H54 (cell line): Measurements from ENCODE around the gene COL12A1.

Source experiments
- DNase-seq: peaks from one replicate; pipeline ENCODE4 v3.0.0; 2011; ENCODE audit warnings: low spot score, mixed read lengths; ENCODE audit not compliant: insufficient read length
- FAIRE-seq: peaks from 3 replicates; lab custom pipeline; 2011; peaks lifted over from hg19 to GRCh38; lab: Jason Lieb, UNC
- POLR2A ChIP-seq: IDR thresholded peaks from 2 replicates; pipeline ENCODE4 v1.6.1; 2011; ENCODE audit warnings: low read depth, mild to moderate bottlenecking, low read length

Gene COL12A1

DNA sequence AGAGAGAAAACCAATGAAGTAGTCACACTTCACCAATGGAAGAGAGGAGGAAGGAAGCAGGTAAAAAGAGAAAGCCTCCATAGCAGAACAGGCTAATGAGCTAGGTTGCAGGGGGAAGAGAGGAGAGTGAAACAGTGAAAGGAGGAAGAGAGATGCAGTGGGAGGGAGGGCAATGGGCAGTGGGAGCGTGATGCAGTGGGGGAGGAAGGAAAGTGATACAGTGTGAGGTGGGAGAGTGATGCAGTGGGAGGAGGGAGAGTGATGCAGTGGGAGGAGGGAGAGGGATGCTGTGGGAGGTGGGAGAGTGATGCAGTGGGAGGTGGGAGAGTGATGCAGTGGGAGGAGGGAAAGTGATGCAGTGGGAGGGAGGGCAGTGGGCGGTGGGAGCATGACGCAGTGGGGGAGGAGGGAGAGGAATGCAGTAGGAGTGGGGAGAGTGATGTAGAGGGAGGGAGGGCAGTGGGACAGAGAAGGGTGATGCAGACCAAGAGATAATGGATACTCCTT lies 29.7 kb downstream of the COL12A1 start:
- no peak for TF ChIP-seq POLR2A
- DNase-seq (no peak), FAIRE-seq (no peak)

DNA sequence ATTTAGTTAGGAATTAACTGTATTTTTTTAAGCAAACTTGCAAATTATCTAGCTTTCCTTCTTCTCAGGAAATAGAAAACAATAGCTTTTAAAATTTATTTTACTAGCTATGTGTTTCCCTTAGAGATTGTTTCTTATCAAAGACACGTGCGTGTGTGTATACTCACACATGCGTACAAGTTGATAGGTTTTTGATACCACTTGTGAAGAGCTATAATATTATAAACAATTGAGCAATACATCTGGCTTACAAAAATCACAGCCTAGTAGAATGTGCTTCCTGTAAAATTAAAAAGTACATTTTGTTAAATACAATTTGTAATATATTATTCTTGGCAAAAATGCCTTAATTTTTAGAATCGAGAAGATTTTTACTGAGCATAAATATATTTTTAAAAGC lies 33.9 kb downstream of the COL12A1 start:
- FAIRE-seq (no peak), DNase-seq (no peak)
- no peak for TF ChIP-seq POLR2A

DNA sequence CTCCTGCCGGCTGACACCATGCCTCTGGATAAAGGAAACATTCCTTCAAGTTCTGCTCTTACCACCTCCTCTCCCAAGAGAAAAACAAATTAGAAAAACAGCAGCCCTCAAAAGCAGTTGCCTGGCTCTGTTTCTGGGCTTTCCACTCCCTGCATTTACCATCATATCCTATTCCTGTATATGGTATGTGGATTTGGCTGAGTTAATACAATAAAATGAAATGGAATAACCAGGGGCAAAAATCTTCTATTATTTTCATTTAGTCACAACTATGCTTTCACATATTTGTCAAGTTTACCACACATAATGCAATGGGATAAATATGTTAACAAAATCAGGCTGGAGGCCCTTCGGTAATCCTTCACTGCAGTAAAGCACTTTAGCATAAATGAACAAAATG lies 34.3 kb downstream of the COL12A1 start:
- FAIRE-seq (no peak), DNase-seq (no peak)
- no peak for TF ChIP-seq POLR2A

DNA sequence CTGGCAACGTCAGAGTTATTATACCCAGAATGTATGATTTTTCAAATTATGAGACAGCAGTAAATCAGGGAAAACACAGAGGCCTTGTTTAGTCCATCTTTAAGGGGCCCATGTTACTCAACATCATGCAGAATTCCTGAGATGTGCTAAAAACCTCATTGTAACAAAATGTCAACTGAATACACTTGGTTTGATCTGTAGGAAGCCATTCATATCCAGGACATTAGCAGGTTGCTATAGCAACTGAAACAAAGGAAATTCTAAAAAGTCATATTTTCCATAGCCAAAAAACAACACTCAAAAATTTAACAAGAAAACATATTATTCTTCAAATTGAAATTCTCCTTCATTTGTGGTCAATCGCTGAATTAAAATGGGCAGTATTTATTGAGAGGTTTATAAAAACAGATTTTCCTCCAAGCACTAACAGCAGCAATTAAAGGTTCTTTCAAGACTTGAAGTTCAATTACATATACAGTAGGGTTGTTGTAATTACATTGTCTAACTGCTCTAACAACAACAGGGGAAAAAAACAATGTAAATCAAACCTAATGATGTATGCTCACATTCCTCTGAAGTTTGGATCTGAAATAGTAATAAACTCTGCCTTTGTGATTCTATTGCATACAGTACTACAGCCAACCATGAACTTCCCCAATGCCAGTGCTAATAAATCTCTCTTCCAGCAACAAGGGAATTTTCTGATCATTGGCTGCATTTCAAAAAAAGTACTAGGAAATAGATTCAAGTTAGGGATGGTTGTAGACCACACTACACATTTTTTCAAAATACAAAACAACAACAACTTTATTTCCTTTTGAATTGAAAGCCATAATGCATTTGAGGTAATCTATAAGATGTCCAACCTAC lies 34.9 kb downstream of the COL12A1 start:
- FAIRE-seq, result no peak
- no peak for TF ChIP-seq POLR2A
- no peak for DNase-seq

DNA sequence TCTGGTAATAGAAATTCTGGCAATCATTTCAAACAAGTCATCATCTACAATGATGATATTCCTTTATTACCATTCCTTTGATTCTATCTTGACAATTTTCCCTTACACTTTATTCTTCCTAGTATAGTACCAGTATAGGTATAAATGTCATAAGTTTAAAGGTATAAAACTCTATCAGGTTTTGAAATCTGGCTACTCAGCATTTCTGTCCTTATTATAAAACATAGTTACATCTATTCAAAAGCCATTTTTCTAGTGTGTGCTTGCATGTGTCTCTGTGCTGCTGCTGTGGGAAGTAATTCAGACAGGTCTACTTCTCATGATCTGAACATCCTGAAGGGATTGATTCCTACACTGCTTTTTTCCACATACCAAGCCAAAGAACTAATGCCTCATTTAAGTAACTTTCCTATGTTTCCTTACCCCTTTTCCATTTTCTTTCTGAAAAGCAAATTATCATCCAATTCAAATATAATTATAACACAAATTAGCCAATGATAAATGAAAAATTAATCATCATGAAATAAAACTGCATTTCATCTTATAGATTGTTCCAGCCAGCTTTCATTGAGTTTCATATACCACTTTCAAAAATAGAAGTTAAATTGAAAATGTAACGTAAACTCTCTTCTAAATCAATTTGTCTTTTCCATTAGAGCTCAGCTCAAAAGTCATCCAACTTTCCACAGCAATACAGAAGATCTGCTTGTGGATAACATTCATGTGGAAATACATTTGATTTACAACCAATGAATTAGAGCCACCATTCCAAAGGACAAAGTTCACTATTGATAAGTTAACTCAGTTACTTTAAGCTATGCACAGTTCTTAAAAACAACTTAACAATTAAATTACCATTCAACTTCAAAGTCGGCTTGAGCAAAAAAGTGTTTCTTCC lies 35.9 kb downstream of the COL12A1 start:
- TF ChIP-seq POLR2A, result no peak
- FAIRE-seq (no peak), DNase-seq (no peak)

DNA sequence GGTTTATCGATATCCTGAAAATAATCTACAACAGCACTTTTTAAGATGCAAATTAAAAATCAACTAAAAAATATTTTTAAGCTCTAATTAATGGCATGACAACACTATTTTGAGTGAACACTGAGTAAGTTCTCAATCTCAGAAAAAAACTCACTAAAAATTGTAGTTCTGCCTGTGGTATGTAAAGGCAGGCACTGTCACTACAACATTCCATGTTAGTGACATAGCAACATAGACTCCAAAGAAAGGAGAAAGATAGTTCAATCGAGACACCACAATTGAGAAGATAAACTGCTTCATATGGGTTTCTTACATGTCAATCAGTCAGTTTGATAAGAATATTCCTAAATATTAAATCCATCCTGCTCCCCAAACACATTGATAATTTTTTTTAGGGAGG lies 38.0 kb downstream of the COL12A1 start:
- TF ChIP-seq POLR2A, result no peak
- FAIRE-seq (no peak), DNase-seq (no peak)

DNA sequence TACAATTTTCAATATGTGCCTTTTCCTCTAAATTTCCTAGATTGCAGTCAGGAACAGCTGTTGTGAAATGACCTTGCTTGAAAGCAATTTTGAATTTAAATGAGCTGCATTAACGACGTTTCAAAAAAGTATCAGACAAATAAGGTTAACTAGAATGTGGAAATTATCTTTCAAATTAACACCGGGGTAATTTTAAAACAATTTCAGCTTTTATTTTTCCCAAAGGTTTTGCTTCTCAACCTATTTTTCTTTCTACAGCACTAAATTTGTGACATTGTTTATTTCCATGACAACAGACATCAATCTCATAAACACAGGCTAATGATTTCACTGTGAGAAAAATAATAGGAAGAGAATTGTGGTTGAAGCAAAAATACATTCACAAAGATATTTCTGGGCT lies 38.5 kb downstream of the COL12A1 start:
- FAIRE-seq (no peak), DNase-seq (no peak)
- no peak for TF ChIP-seq POLR2A

DNA sequence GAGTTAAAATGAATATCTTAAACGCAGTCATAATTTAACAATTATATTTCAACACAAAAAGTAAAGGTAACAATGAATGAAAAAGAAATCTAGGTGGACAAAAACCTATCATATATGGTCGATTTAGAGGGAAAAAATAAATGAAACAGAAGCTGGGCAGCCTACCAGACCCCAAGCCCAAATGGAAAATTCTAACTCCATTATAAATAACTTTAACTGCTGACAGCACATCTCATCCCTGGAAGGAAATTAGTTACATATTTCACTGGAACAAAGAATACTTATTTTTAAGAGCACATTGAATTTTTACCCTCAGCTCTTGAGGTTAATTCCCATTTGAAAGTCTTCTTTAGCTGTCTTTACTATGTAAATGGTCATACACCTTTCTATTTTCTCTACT lies 39.1 kb downstream of the COL12A1 start:
- FAIRE-seq, result no peak

DNA sequence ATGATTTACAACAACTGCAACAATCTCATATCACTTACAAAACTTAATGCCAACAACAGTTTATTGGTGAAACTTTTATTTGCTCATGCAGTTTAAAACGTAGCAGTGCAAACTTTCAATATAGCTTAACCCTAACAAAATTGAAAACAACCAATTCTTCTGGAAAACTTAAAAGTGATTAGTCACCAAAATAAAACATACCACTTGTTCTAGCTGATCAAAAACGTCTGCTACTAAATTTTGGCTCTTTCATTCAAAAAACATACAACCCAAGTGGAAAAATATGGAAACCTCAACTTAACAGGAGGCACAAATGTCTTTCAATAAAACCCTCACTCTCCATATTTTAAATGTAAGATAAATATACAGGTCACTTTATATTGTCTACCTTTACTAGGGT lies 39.6 kb downstream of the COL12A1 start:
- FAIRE-seq, result no peak
- no peak for TF ChIP-seq POLR2A

More for the DNA sequence above, 39.1 kb downstream of the COL12A1 start:
- no peak for DNase-seq
- no peak for TF ChIP-seq POLR2A

DNA sequence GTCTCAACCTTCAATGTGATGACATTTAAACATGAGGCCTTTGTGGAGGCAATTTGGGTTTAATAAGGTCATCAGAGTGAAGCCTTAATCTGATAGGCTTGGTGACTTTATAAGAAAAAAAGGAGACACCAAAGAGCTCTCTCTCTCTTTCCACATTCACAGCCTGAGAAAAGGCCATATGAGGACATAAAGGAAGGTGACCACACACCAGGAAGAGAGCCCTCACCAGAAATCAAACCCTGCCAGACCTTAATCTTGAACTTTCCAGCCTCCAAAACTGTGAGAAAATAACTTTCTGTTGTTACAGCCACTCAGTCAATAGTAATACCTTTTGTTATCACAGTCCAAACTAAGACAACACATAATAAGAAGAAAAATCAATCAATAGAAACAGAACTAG lies 47.7 kb downstream of the COL12A1 start:
- FAIRE-seq (no peak), DNase-seq (no peak)
- no peak for TF ChIP-seq POLR2A

More for the DNA sequence above, 39.6 kb downstream of the COL12A1 start:
- no peak for DNase-seq

DNA sequence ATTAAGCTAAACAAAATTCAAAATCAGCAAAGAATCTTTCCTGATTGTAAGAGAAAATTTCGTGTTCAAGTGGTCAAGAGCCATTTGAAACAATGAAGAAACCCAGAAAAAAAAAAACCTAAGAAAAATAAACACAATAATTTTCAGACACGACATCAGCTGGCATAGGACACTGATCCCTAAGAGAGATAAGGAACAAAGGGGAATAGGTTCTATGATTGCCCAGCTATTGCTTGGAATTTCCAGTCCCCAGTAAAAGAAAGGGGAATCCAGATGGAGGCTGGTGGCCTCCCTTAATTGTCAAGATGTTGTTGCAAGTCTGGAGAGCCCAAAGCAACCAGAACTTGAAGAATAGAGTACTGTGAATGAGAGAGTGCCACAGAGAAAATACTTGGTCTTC lies 48.5 kb downstream of the COL12A1 start:
- FAIRE-seq (no peak), DNase-seq (no peak)

DNA sequence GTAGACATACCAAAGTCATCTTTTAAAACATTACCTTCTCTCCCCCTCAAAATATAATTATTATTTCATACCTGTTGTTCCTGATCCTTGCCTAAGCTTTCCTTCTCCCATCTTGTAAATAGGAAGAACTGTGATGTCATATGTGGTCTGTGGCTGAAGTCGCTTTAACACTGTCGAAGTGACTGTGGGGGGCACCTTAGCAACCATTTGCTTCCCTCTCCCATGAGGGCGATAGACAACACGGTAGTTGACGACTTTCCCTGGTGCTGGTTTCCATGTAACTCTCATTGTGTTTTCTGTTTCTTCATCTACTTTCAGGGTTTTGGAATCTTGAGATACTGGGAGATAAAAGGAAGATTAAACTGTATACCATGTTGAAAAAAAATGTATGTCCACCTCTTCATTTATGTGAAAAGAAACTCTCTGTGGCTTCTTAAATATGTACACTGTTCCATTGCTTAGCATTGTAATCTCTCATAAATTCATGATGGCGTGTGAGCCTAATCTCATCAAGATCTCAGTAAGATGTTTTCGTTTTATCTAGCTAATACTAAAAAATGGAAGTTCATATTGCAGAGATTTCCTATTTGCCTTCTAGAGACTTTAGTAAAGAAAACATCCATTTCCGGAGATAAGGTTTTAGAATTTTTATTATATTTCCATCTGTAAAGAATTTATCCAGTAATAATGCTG lies 49.5 kb downstream of the COL12A1 start:
- DNase-seq, result no peak
- no peak for TF ChIP-seq POLR2A
- FAIRE-seq, result no peak

More for the DNA sequence above, 48.5 kb downstream of the COL12A1 start:
- no peak for TF ChIP-seq POLR2A

DNA sequence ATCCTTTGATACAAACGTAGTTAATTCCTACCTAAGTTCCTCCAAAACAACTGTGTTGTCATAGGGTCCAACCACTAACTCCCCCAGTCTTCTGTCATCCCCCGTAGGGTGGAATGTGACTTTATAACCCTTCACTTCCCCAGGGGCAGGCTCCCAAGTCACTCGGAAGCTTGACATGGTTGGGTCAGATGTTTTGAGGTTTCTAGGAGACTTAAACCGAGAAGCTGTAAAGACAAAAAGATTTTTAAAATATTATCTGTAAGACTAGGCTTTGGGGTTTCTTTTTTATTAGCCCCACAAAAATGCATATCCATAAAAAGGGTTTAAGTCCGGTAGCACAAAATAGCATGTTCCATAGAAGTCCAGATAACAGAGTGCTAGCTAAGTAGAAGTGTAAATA lies 50.2 kb downstream of the COL12A1 start:
- FAIRE-seq (no peak), DNase-seq (no peak)
- no peak for TF ChIP-seq POLR2A
